Measurements from ENCODE around the gene CD9. TPM values are rescaled to one million over a fixed set of nuclear protein-coding genes. Genes with fewer than 3 reads are reported as not detected.

CD9 gene
- total and polyA plus RNA-seq, 2 of the 8 experiments (the other 6 are each of a cell fraction or from before 2014, with no cell fraction given) = 168 to 319 TPM

DNA sequence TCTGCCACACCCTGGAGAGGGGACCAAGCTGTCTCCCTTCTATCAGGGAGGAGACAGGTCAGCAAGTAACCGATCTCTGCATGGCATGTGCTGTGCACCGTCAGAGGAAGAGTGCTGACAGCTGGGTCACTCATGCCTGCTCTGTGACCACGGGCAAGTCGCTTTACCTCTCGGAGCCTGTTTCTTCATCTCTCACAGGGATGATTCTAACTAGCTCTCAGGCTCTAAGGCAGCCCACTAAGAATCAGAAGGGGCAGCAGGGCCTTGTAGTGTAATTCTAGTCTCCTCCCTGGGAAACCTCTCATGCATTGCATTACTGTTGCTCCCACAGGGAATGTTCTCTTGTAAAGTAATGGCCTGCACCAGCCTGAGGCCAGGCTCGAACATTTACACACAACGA lies 11.9 kb downstream of the CD9 start:
- H3K18ac ChIP-seq (ENCODE audit: extremely low read depth, low read length) = 0 out of 2 replicates have a peak overlapping the region, but pooled peaks have one; percentile 29
- TF ChIP-seq SAP30 (IDR thresholded peaks at IDR 0.05; ENCODE audit: insufficient read depth, insufficient replicate concordance, low read length) = no peak
- TF ChIP-seq NANOG (IDR thresholded peaks at IDR 0.05; ENCODE audit: insufficient read depth, low read depth, low read length, poor library complexity, severe bottlenecking) = no peak
- no peak for TF ChIP-seq CHD1 (IDR thresholded peaks at IDR 0.05; ENCODE audit: low read depth, low read length)
- no peak for TF ChIP-seq SP1 (IDR thresholded peaks at IDR 0.05; ENCODE audit: low read depth, low read length)
- TF ChIP-seq ASH2L (IDR thresholded peaks at IDR 0.05; ENCODE audit: low read length) = no peak
- no peak for TF ChIP-seq RAD21 (IDR thresholded peaks at IDR 0.05 in 1 of 2, conservative IDR thresholded peaks at IDR 0.05 in 1 of 2; ENCODE audit: low read depth in 2 of 2, low read length in 2 of 2)
- TF ChIP-seq MAFK (IDR thresholded peaks at IDR 0.05; ENCODE audit: low read depth, low read length) = no peak
- no peak for TF ChIP-seq SUZ12 (IDR thresholded peaks at IDR 0.05; ENCODE audit: low read length)
- TF ChIP-seq, protein P1, sequence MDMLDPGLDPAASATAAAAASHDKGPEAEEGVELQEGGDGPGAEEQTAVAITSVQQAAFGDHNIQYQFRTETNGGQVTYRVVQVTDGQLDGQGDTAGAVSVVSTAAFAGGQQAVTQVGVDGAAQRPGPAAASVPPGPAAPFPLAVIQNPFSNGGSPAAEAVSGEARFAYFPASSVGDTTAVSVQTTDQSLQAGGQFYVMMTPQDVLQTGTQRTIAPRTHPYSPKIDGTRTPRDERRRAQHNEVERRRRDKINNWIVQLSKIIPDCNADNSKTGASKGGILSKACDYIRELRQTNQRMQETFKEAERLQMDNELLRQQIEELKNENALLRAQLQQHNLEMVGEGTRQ (IDR thresholded peaks at IDR 0.05; ENCODE audit: low read length) = no peak
- no peak for TF ChIP-seq RXRA (IDR thresholded peaks at IDR 0.05; ENCODE audit: insufficient read depth, low read depth, low read length)
- TF ChIP-seq FOSL1 (IDR thresholded peaks at IDR 0.05; ENCODE audit: insufficient read depth, low read depth, low read length) = no peak

More for the DNA sequence above, 11.9 kb downstream of the CD9 start:
- Histone ChIP-seq H3K9ac (replicated peaks in 1 of 4; ENCODE audit: extremely low read depth in 1 of 4, low read depth in 3 of 4, low read length in 3 of 4) (no peak overlapping the region; a peak in 1 of 7 replicates), H3K27me3 (replicated peaks in 1 of 4; ENCODE audit: control insufficient read depth in 3 of 4, extremely low read depth in 1 of 4, insufficient read depth in 3 of 4, low read length in 3 of 4) (no peaks in the 10 kb centered on the region), H3K14ac (ENCODE audit: insufficient read length) (no peak overlapping the region), H3K23me2 (ENCODE audit: low read depth, low read length) (peaks cover 3% of the 10 kb centered on the region; the same call in 1 of the 2 replicates), H3K79me1 (ENCODE audit: low read depth, low read length) (peaks cover 16% of the 10 kb centered on the region), H4K91ac (replicated peaks; ENCODE audit: insufficient read length, low read length) (no peak overlapping the region), H3K4me2 (ENCODE audit: insufficient read depth in 1 of 2, low read depth in 2 of 2, low read length in 2 of 2) (no peak overlapping the region), H2BK120ac (replicated peaks; ENCODE audit: low read depth, low read length) (no peak overlapping the region), H3K79me2 (ENCODE audit: control insufficient read depth in 1 of 2, insufficient read depth in 2 of 2, low read length in 2 of 2) (peaks cover 0 to 74% of the 10 kb centered on the region in 2 experiments; a peak in 3 of 4 replicates), H2BK5ac (ENCODE audit: low read depth, low read length) (peak overlapping the region; percentile 67; the same call in 1 of the 2 replicates), H2AFZ (ENCODE audit: low read length) (no peak overlapping the region), H3K23ac (ENCODE audit: insufficient read length) (no peak overlapping the region), H3K27ac (ENCODE audit: low read depth, low read length) (no peak overlapping the region), H3K9me3 (ENCODE audit: insufficient read depth in 2 of 2, low read depth in 1 of 2, low read length in 1 of 2) (no peaks in the 10 kb centered on the region), H3K4me3 (ENCODE audit: extremely low read depth in 1 of 4, insufficient read depth in 2 of 4, low read depth in 3 of 4, low read length in 4 of 4) (no peak overlapping the region), H2AK5ac (ENCODE audit: low read depth, low read length) (peak overlapping the region; percentile 71), H2BK12ac (ENCODE audit: low read depth, low read length) (peak overlapping the region; percentile 45), H4K8ac (ENCODE audit: extremely low read depth, insufficient read depth, low read length) (no peak overlapping the region), H4K20me1 (replicated peaks in 1 of 2; ENCODE audit: control insufficient read depth in 1 of 2, insufficient read depth in 2 of 2, low read length in 2 of 2) (peaks cover 0 to 3% of the 10 kb centered on the region in 2 experiments), H2BK20ac (ENCODE audit: low read length) (peak overlapping the region; percentile 75), H3K56ac (replicated peaks; ENCODE audit: insufficient read length, low read depth, low read length) (no peak overlapping the region), H2BK15ac (ENCODE audit: low read length) (peak overlapping the region; percentile 89; the same call in 1 of the 2 replicates), H4K5ac (ENCODE audit: insufficient read length, low read depth, low read length) (no peak overlapping the region), H3K36me3 (ENCODE audit: control insufficient read depth in 2 of 4, insufficient read depth in 4 of 4, low read length in 3 of 4) (no peaks in the 10 kb centered on the region), H3K4me1 (replicated peaks in 1 of 4; ENCODE audit: control insufficient read depth in 3 of 4, insufficient read depth in 4 of 4, low read length in 3 of 4) (peaks cover 29 to 46% (median 43%) of the 10 kb centered on the region in 4 experiments), H3K4ac (replicated peaks; ENCODE audit: insufficient read length, low read depth, low read length) (no peak overlapping the region)
- WGBS, 2 experiments (ENCODE audit: extremely low coverage in 1 of 2, insufficient coverage in 1 of 2, insufficient read length in 1 of 2, insufficient replicate concordance in 2 of 2, low coverage in 1 of 2, low lambda C conversion rate in 2 of 2, missing lambda C conversion rate in 1 of 2) = 87% methylated on average over 7 of the region's 7 CpGs; no CpG with 5 or more reads in 1 of the 2 experiments
- FAIRE-seq (no peak), DNase-seq (ENCODE audit: low read depth in 1 of 2, low spot score in 2 of 2) (no peak)
- ChIA-PET POLR2A (ENCODE audit: partially characterized antibody) (interaction anchor here (0.7 to 12.4 kb wide), 9 partner anchors 9 to 117 kb away, joined by 3 to 203 read pairs (median 5); partner anchors contain the start of gene CD9), CTCF (ENCODE audit: partially characterized antibody) (interaction anchor here (0.9 to 26.9 kb wide), 8 partner anchors 10 to 253 kb away, joined by 3 to 433 read pairs (median 4); partner anchors contain the start of gene CD9)

All from H1 (cell line).